ENCODE results near the gene ABLIM2.

Gene ABLIM2

GRCh38 chr4:8119877-8120276, 38.7 kb downstream of the ABLIM2 start:
- DNase-seq (ENCODE audit: low read depth) = no peak

GRCh38 chr4:8118531-8118930, 40.1 kb downstream of the ABLIM2 start:
- no peak for DNase-seq (ENCODE audit: low read depth)

GRCh38 chr4:8118035-8118434, 40.6 kb downstream of the ABLIM2 start:
- no peak for DNase-seq (ENCODE audit: low read depth)

GRCh38 chr4:8117278-8117682, 41.3 kb downstream of the ABLIM2 start:
- no peak for DNase-seq (ENCODE audit: low read depth)

- DNase-seq (ENCODE audit: low read depth) = no peak
Observed at GRCh38 chr4:8115916-8116315, 42.7 kb downstream of the ABLIM2 start.

GRCh38 chr4:8115203-8115520, 43.5 kb downstream of the ABLIM2 start:
- DNase-seq (ENCODE audit: low read depth) = no peak

GRCh38 chr4:8114456-8115202, 44.0 kb downstream of the ABLIM2 start:
- DNase-seq (ENCODE audit: low read depth) = no peak

GRCh38 chr4:8113611-8114377, 44.8 kb downstream of the ABLIM2 start:
- DNase-seq (ENCODE audit: low read depth) = no peak

GRCh38 chr4:8112672-8113071, 45.9 kb downstream of the ABLIM2 start:
- no peak for DNase-seq (ENCODE audit: low read depth)

GRCh38 chr4:8112036-8112576, 46.5 kb downstream of the ABLIM2 start:
- no peak for DNase-seq (ENCODE audit: low read depth)

- DNase-seq (ENCODE audit: low read depth) = no peak
Observed at GRCh38 chr4:8110071-8110986, 48.3 kb downstream of the ABLIM2 start.

- DNase-seq (ENCODE audit: low read depth) = no peak
Observed at GRCh38 chr4:8109406-8110065, 49.1 kb downstream of the ABLIM2 start.

- no peak for DNase-seq (ENCODE audit: low read depth)
Observed at GRCh38 chr4:8108991-8109390, 49.6 kb downstream of the ABLIM2 start.

GRCh38 chr4:8108261-8108660, 50.4 kb downstream of the ABLIM2 start:
- no peak for DNase-seq (ENCODE audit: low read depth)

GRCh38 chr4:8107146-8107657, 51.4 kb downstream of the ABLIM2 start:
- no peak for DNase-seq (ENCODE audit: low read depth)

GRCh38 chr4:8106451-8107025, 52.1 kb downstream of the ABLIM2 start:
- no peak for DNase-seq (ENCODE audit: low read depth)

- no peak for DNase-seq (ENCODE audit: low read depth)
Observed at GRCh38 chr4:8105306-8106100, 53.1 kb downstream of the ABLIM2 start.

GRCh38 chr4:8104491-8105305, 53.9 kb downstream of the ABLIM2 start:
- no peak for DNase-seq (ENCODE audit: low read depth)
